OCI-LY1 (cell line): ENCODE data around the gene ABT1.
A peak's percentile ranks its signal among the peaks of the same experiment; 100 is the strongest.

Experiments used
- H2AFZ ChIP-seq: fragments of 200-600 bp; sonication (generic), shearing (Covaris generic); 2 replicates; pipeline ENCODE4 v1.6.0; 2014; ENCODE audit warnings: antibody characterized with exemption, mild to moderate bottlenecking, low read length
- H3F3A ChIP-seq: fragments of 200-600 bp; sonication (generic), shearing (Covaris generic); 2 replicates; pipeline ENCODE4 v1.6.0; 2014; ENCODE audit warnings: mild to moderate bottlenecking, antibody characterized with exemption, low read length, moderate library complexity; ENCODE audit not compliant: insufficient read depth
- H3K27ac ChIP-seq: fragments of 200-600 bp; sonication (generic); 2 replicates; pipeline ENCODE4 v1.5.1; 2014; ENCODE audit warnings: low read length, mixed run types, mild to moderate bottlenecking, low read depth; ENCODE audit not compliant: poor library complexity, severe bottlenecking
- H3K27me3 ChIP-seq: fragments of 200-600 bp; sonication (generic); 2 replicates; pipeline ENCODE4 v1.6.0; 2014; ENCODE audit warnings: antibody characterized with exemption, mild to moderate bottlenecking, low read length, moderate library complexity; ENCODE audit not compliant: insufficient read depth
- H3K36me3 ChIP-seq: fragments of 200-600 bp; sonication (generic); 2 replicates; pipeline ENCODE4 v1.6.1; 2014; ENCODE audit warnings: mild to moderate bottlenecking, antibody characterized with exemption, low read length, moderate library complexity, mixed read lengths; ENCODE audit not compliant: insufficient read depth
- H3K4me1 ChIP-seq: fragments of 200-600 bp; sonication (generic); 2 replicates; pipeline ENCODE4 v1.5.1; 2014; ENCODE audit warnings: mild to moderate bottlenecking, low read length, moderate library complexity; ENCODE audit not compliant: insufficient read depth, severe bottlenecking
- H3K4me2 ChIP-seq: fragments of 200-600 bp; sonication (generic), shearing (Covaris generic); 2 replicates; pipeline ENCODE4 v1.6.1; 2014; ENCODE audit warnings: low read length
- H3K4me3 ChIP-seq: fragments of 200-600 bp; sonication (generic); 2 replicates; pipeline ENCODE4 v1.5.1; 2014; ENCODE audit warnings: low read length, low read depth, mild to moderate bottlenecking, mixed read lengths; ENCODE audit not compliant: poor library complexity, severe bottlenecking
- H3K79me2 ChIP-seq: fragments of 200-600 bp; shearing (Covaris generic); 2 replicates; pipeline ENCODE4 v1.6.1; 2016; ENCODE audit warnings: mixed run types, low read length, mixed read lengths; ENCODE audit not compliant: insufficient read depth
- H3K9ac ChIP-seq: fragments of 200-600 bp; sonication (generic), shearing (Covaris generic); 2 replicates; pipeline ENCODE4 v1.6.1; 2014; ENCODE audit warnings: mild to moderate bottlenecking, low read length, mixed read lengths
- H3K9me2 ChIP-seq: fragments of 200-600 bp; sonication (generic), shearing (Covaris generic); 2 replicates; pipeline ENCODE4 v1.6.1; 2014; ENCODE audit warnings: low read depth, mild to moderate bottlenecking, low read length, mixed read lengths
- H3K9me3 ChIP-seq: fragments of 200-600 bp; shearing (Covaris generic); 2 replicates; pipeline ENCODE4 v1.6.1; 2014; ENCODE audit warnings: low read length, mixed read lengths
- H4K20me1 ChIP-seq: fragments of 200-600 bp; sonication (generic), shearing (Covaris generic); 2 replicates; pipeline ENCODE4 v1.6.0; 2016; ENCODE audit warnings: mild to moderate bottlenecking, low read length; ENCODE audit not compliant: insufficient read depth
- CTCF ChIP-seq: fragments of 200-600 bp; sonication (generic), shearing (Covaris generic); IDR thresholded peaks from 2 replicates; pipeline ENCODE4 v1.5.1; 2017; ENCODE audit warnings: mild to moderate bottlenecking, antibody characterized with exemption, low read length, moderate library complexity, mixed read lengths
- EZH2 ChIP-seq: fragments of 200-600 bp; sonication (generic), shearing (Covaris generic); IDR thresholded peaks from 2 replicates; pipeline ENCODE4 v1.8.0; 2017; ENCODE audit warnings: borderline replicate concordance, mixed run types, mild to moderate bottlenecking, antibody characterized with exemption, low read length, moderate library complexity, mixed read lengths

ABT1 gene

DNA sequence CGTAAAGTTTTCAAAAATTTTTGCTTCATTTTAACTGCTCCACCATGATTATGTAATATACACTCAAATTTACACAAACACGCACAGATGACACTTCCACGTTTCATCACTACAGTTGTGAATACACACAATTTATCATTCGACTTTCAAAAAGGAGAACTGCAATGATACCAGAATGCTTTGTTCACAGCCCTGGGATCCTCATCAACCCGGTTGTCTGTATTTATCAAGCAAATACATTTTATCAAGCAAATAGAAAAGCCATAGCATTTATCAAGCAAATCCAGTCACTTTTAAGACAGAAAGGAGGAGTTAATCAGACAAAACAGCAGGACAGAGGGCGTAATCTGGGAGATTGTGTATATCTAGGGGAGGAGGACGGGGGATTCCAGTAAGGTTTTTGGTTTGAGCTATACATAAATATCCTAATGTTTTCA, 20.3 kb upstream of the ABT1 start:
- no peaks in the 10 kb centered on the region for H3K79me2 ChIP-seq
- no peak overlapping the region for H3K4me3 ChIP-seq
- H3K36me3 ChIP-seq: no peaks in the 10 kb centered on the region
- H3F3A ChIP-seq: no peaks in the 10 kb centered on the region
- peak overlapping the region; percentile 28 for H3K4me2 ChIP-seq
- TF ChIP-seq EZH2 (no peak), CTCF (no peak)
- H3K27me3 ChIP-seq: no peaks in the 10 kb centered on the region; the same call in 1 of the 2 replicates
- no peaks in the 10 kb centered on the region for H4K20me1 ChIP-seq
- no peak overlapping the region for H2AFZ ChIP-seq
- no peaks in the 10 kb centered on the region for H3K9me2 ChIP-seq
- no peak overlapping the region for H3K27ac ChIP-seq
- peaks cover 27% of the 10 kb centered on the region for H3K4me1 ChIP-seq
- H3K9ac ChIP-seq: no peak overlapping the region
- H3K9me3 ChIP-seq: peaks cover 7% of the 10 kb centered on the region; the same call in 1 of the 2 replicates

DNA sequence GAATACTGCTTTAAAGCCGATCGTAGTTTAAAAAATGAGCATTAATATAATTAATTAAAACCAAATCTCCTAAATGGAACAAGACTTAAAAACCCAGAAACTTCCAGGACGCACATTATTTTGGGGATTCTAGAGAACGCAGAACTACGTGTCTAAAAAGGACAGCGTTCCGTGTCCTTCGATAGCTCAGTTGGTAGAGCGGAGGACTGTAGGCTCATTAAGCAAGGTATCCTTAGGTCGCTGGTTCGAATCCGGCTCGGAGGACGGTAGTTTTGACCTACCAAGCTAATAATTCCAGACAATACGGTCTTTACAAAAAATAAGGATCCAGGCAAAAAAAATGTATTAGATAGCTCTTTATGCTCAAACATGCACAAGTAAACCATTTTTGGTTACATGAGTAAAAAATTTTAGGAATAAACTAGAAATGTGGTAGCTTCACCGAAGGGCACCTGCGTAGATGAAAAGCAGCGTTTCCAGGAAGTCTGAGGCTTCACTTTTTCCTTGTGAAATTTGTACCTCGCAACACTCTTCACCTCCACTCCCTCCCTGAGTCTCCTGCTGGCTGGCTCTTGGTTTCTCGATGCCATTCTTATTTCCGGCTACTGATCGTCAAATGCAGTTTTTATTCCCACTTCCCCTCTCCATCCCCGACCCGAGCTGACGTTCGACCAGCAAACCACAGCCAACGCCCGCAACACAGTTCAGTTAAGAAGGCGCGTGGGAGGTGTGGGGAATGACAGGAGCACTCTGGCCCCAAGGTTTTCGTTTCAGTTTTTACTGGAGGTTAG, 19.6 kb upstream of the ABT1 start:
- H3K27ac ChIP-seq: no peak overlapping the region
- TF ChIP-seq EZH2 (no peak), CTCF (no peak)
- no peak overlapping the region for H3K9ac ChIP-seq
- no peaks in the 10 kb centered on the region for H3F3A ChIP-seq
- H3K9me3 ChIP-seq: peaks cover 7% of the 10 kb centered on the region; the same call in 1 of the 2 replicates
- H4K20me1 ChIP-seq: no peaks in the 10 kb centered on the region
- H3K36me3 ChIP-seq: no peaks in the 10 kb centered on the region
- no peaks in the 10 kb centered on the region for H3K79me2 ChIP-seq
- H3K4me1 ChIP-seq: peaks cover 21% of the 10 kb centered on the region
- no peaks in the 10 kb centered on the region for H3K9me2 ChIP-seq
- peak overlapping the region; percentile 28 for H3K4me2 ChIP-seq
- no peak overlapping the region for H2AFZ ChIP-seq
- no peaks in the 10 kb centered on the region; the same call in 1 of the 2 replicates for H3K27me3 ChIP-seq
- peak overlapping the region; percentile 15 for H3K4me3 ChIP-seq

DNA sequence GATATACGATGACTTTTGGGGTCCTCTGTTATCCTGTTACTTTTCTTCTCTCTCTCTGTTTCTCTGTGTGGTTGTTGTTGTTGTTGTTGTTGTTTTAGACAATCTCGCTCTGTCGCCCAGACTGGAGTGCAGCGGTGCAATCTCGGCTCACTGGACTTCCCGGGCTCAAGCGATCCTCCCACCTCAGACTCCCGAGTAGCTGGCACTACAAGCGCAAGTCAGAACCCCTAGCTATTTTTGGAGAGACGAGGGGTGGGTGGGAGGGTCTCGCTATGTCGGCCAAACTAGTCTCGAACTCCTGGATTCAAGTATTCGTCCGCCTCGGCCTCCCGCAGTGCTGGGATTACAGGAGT, 19.1 kb upstream of the ABT1 start:
- H3K9ac ChIP-seq: no peak overlapping the region
- H2AFZ ChIP-seq: no peak overlapping the region
- peaks cover 7% of the 10 kb centered on the region; the same call in 1 of the 2 replicates for H3K9me3 ChIP-seq
- H3K4me1 ChIP-seq: peaks cover 17% of the 10 kb centered on the region
- no peaks in the 10 kb centered on the region for H3K36me3 ChIP-seq
- H3K4me2 ChIP-seq: peak overlapping the region; percentile 28
- no peaks in the 10 kb centered on the region; the same call in 1 of the 2 replicates for H3K27me3 ChIP-seq
- H3K79me2 ChIP-seq: no peaks in the 10 kb centered on the region
- peak overlapping the region; percentile 15 for H3K4me3 ChIP-seq
- H4K20me1 ChIP-seq: no peaks in the 10 kb centered on the region
- no peaks in the 10 kb centered on the region for H3F3A ChIP-seq
- TF ChIP-seq CTCF (no peak), EZH2 (no peak)
- no peaks in the 10 kb centered on the region for H3K9me2 ChIP-seq
- no peak overlapping the region for H3K27ac ChIP-seq
